Tibial nerve (tissue), 4 donors: ENCODE results near the gene POP5. TPM values are rescaled to one million over a fixed set of nuclear protein-coding genes. Genes with fewer than 3 reads are reported as not detected.

ENCODE experiments used
- DNase-seq, 2 donors: peaks; one replicate each; pipeline ENCODE4 v3.0.0-alpha.2; 2019; ENCODE audit warnings: low spot score in 2 of 2
- H3K27ac ChIP-seq, 4 donors: fragments of 200-600 bp; sonication (generic) in 3 of 4; one replicate each; pipeline ENCODE4 v1.5.1; 2017 to 2019; ENCODE audit warnings: mild to moderate bottlenecking in 1 of 4
- H3K27me3 ChIP-seq, 2 donors: fragments of 200-600 bp; sonication (generic) in 1 of 2; one replicate each; pipeline versions ENCODE4 v1.5.1 to v1.6.0; 2017 to 2019
- H3K36me3 ChIP-seq, 3 donors: fragments of 200-600 bp; sonication (generic); one replicate each; pipeline ENCODE4 v1.5.1; 2018 to 2019
- H3K4me1 ChIP-seq, 4 donors: fragments of 200-600 bp; sonication (generic) in 3 of 4; one replicate each; pipeline ENCODE4 v1.5.1; 2017 to 2019
- H3K4me3 ChIP-seq, 4 donors: fragments of 200-600 bp; sonication (generic) in 3 of 4; one replicate each; pipeline ENCODE4 v1.5.1; 2017 to 2019; ENCODE audit warnings: mild to moderate bottlenecking in 1 of 4, moderate library complexity in 1 of 4
- H3K9me3 ChIP-seq, 4 donors: fragments of 200-600 bp; sonication (generic) in 3 of 4; one replicate each; pipeline ENCODE4 v1.5.1; 2017 to 2019
- CTCF ChIP-seq, 5 experiments: fragments of 200-600 bp in 3 of 5; fragments of 450-650 bp in 2 of 5; sonication (generic) in 3 of 5; IDR thresholded peaks; one replicate each; pipeline ENCODE4 v1.5.1; 2016 to 2019; ENCODE audit warnings: antibody characterized with exemption in 5 of 5, mild to moderate bottlenecking in 3 of 5, moderate library complexity in 2 of 5
- EP300 ChIP-seq, 2 donors: sonication (generic); formaldehyde crosslinking; IDR thresholded peaks; one replicate each; pipeline ENCODE4 v1.6.1; 2017; ENCODE audit warnings: antibody characterized with exemption in 2 of 2, mild to moderate bottlenecking in 1 of 2
- POLR2A ChIP-seq, 2 donors: fragments of 450-650 bp; IDR thresholded peaks; one replicate each; pipeline ENCODE4 v1.6.1; 2017; ENCODE audit warnings: antibody characterized with exemption in 2 of 2, mild to moderate bottlenecking in 2 of 2, moderate library complexity in 2 of 2
- WGBS, 2 donors: methylation state at CpG; one replicate each; pipeline ENCODE4 v1.1.5; 2018; 5-methylcytosine and 5-hydroxymethylcytosine counted together
- total RNA-seq, 4 donors: library from RNA; depleted of rRNA; stranded (reverse); fragments of >200 nt; gene quantifications; one replicate each; pipeline ENCODE4 v1.1.0, GENCODE V29; 2016

POP5 gene
- 10 to 100 TPM; 32.6 to 57.6 (median 51.7) TPM for total RNA-seq

GRCh38 chr12:120580787-120581723 is at the start of gene POP5:
TSS of gene POP5 (minus strand) at chr12:120581402. CDS start at chr12:120581362, 40 bp downstream.
- Histone ChIP-seq H3K36me3 (peaks cover 0 to 42% (median 20%) of the 10 kb centered on the region in 3 donors), H3K27me3 (no peaks in the 10 kb centered on the region), H3K4me1 (peaks cover 0 to 49% (median 12%) of the 10 kb centered on the region in 4 donors), H3K9me3 (no peaks in the 10 kb centered on the region), H3K4me3 (peak within 1 kb of the TSS; percentile 60 to 83 (median 80)), H3K27ac (peak within 1 kb of the TSS in 3 of 4 donors; percentile 57 to 81 (median 72))
- TF ChIP-seq EP300 (IDR thresholded peaks at IDR 0.05) (peak; percentile 43 to 76), POLR2A (IDR thresholded peaks at IDR 0.05) (peak in 1 of 2 donors; percentile 44), CTCF (IDR thresholded peaks at IDR 0.05) (peak in 1 of 5 experiments; percentile 16)
- WGBS, 2 donors = 1% methylated on average over 53 to 56 of the region's 56 CpGs
- DNase-seq = peak; percentile 94 to 97

GRCh38 chr12:120630104-120630892 is 49.1 kb upstream of the POP5 start:
- Histone ChIP-seq H3K9me3 (no peaks in the 10 kb centered on the region), H3K4me3 (no peak overlapping the region), H3K36me3 (no peaks in the 10 kb centered on the region), H3K27ac (no peak overlapping the region), H3K4me1 (no peaks in the 10 kb centered on the region), H3K27me3 (peaks cover 0 to 6% of the 10 kb centered on the region in 2 donors)
- no peak for DNase-seq
- TF ChIP-seq POLR2A (IDR thresholded peaks at IDR 0.05) (no peak), EP300 (IDR thresholded peaks at IDR 0.05) (no peak), CTCF (IDR thresholded peaks at IDR 0.05) (no peak)
- 50 to 52% methylated on average over 15 of the region's 15 CpGs for WGBS, 2 donors

GRCh38 chr12:120628919-120629318 is 47.7 kb upstream of the POP5 start:
- DNase-seq = no peak
- H3K4me3 ChIP-seq = no peak overlapping the region
- 58% methylated on average over 4 of the region's 4 CpGs for WGBS, 2 donors
- no peaks in the 10 kb centered on the region for H3K9me3 ChIP-seq
- H3K27ac ChIP-seq = no peak overlapping the region
- H3K4me1 ChIP-seq = no peaks in the 10 kb centered on the region
- H3K27me3 ChIP-seq = peaks cover 0 to 6% of the 10 kb centered on the region in 2 donors
- H3K36me3 ChIP-seq = no peaks in the 10 kb centered on the region
- TF ChIP-seq EP300 (IDR thresholded peaks at IDR 0.05) (no peak), POLR2A (IDR thresholded peaks at IDR 0.05) (no peak), CTCF (IDR thresholded peaks at IDR 0.05) (no peak)

- no peak for DNase-seq
- 81 to 84% methylated on average over 26 of the region's 26 CpGs for WGBS, 2 donors
- no peaks in the 10 kb centered on the region for H3K36me3 ChIP-seq
- H3K27ac ChIP-seq = no peak overlapping the region
- no peaks in the 10 kb centered on the region for H3K4me1 ChIP-seq
- no peak for TF ChIP-seq POLR2A (IDR thresholded peaks at IDR 0.05)
- no peak for TF ChIP-seq EP300 (IDR thresholded peaks at IDR 0.05)
- TF ChIP-seq CTCF (IDR thresholded peaks at IDR 0.05) = no peak
- H3K9me3 ChIP-seq = no peaks in the 10 kb centered on the region
- no peak overlapping the region for H3K4me3 ChIP-seq
- H3K27me3 ChIP-seq = peaks cover 0 to 4% of the 10 kb centered on the region in 2 donors
Observed at GRCh38 chr12:120625557-120626419, 44.6 kb upstream of the POP5 start.
